Measurements from ENCODE around the gene KRT71. TPM values are rescaled to one million over a fixed set of nuclear protein-coding genes. Genes with fewer than 3 reads are reported as not detected.

The KRT71 gene
- polyA plus RNA-seq, 3 donors = not detected

- no peak overlapping the region for H3K9ac ChIP-seq (ENCODE audit: insufficient read depth, low read length, poor library complexity, severe bottlenecking)
- H3K4me2 ChIP-seq (replicated peaks; ENCODE audit: extremely low read depth, low read length, poor library complexity, severe bottlenecking) = no peak overlapping the region
- H3K27ac Mint-ChIP-seq = no peak overlapping the region
- no peaks in the 10 kb centered on the region for H3K4me1 Mint-ChIP-seq
- H3K36me3 Mint-ChIP-seq = no peaks in the 10 kb centered on the region
- H3K4me3 ChIP-seq (replicated peaks in 1 of 3; ENCODE audit: low read depth in 2 of 3, low read length in 3 of 3) = no peak overlapping the region
- peaks cover 2 to 10% (median 9%) of the 10 kb centered on the region in 3 donors for H3K27me3 Mint-ChIP-seq (ENCODE audit: low read depth in 3 of 3)
- intact Hi-C loops (cut with micrococcal nuclease) = no loop called here
- H3K9me3 Mint-ChIP-seq = peaks cover 0 to 3% (median 0%) of the 10 kb centered on the region in 7 donors
- H2AFZ ChIP-seq (ENCODE audit: insufficient read depth, low read depth, low read length, poor library complexity, severe bottlenecking) = no peak overlapping the region
- no peak overlapping the region for H3K4me3 Mint-ChIP-seq
- H3K79me2 ChIP-seq (ENCODE audit: insufficient read depth, low read length) = no peaks in the 10 kb centered on the region
- no peaks in the 10 kb centered on the region for H4K20me1 ChIP-seq (ENCODE audit: insufficient read depth, low read length)
- no peak for DNase-seq
- H3K36me3 ChIP-seq (replicated peaks in 1 of 2; ENCODE audit: control insufficient read depth in 1 of 2, insufficient read depth in 2 of 2, low read length in 2 of 2) = no peaks in the 10 kb centered on the region
- no peak for TF ChIP-seq CTCF (IDR thresholded peaks at IDR 0.05)
- no peaks in the 10 kb centered on the region for H3K4me1 ChIP-seq (ENCODE audit: control insufficient read depth in 1 of 2, insufficient read depth in 2 of 2, low read length in 2 of 2)
- H3K27me3 ChIP-seq (ENCODE audit: control insufficient read depth in 2 of 2, insufficient read depth in 2 of 2, low read length in 2 of 2) = no peaks in the 10 kb centered on the region
- H3K9me3 ChIP-seq (replicated peaks in 1 of 2; ENCODE audit: control insufficient read depth in 1 of 2, insufficient read depth in 1 of 2, low read length in 2 of 2) = no peaks in the 10 kb centered on the region
- no peak overlapping the region for H3K27ac ChIP-seq (ENCODE audit: low read depth in 1 of 2, low read length in 2 of 2)
- WGBS (ENCODE audit: insufficient coverage) = 59% methylated on average over 4 of the region's 6 CpGs
Observed at GRCh38 chr12:52551216-52551865, 1.6 kb downstream of the KRT71 start.

GRCh38 chr12:52546126-52546525, 6.8 kb downstream of the KRT71 start:
- Histone ChIP-seq H3K9ac (ENCODE audit: insufficient read depth, low read length, poor library complexity, severe bottlenecking) (no peak overlapping the region), H4K20me1 (ENCODE audit: insufficient read depth, low read length) (no peaks in the 10 kb centered on the region), H3K27ac (ENCODE audit: low read depth in 1 of 2, low read length in 2 of 2) (no peak overlapping the region), H3K27me3 (ENCODE audit: control insufficient read depth in 2 of 2, insufficient read depth in 2 of 2, low read length in 2 of 2) (no peaks in the 10 kb centered on the region), H3K4me1 (ENCODE audit: control insufficient read depth in 1 of 2, insufficient read depth in 2 of 2, low read length in 2 of 2) (no peaks in the 10 kb centered on the region), H3K4me2 (replicated peaks; ENCODE audit: extremely low read depth, low read length, poor library complexity, severe bottlenecking) (no peak overlapping the region), H3K9me3 (replicated peaks in 1 of 2; ENCODE audit: control insufficient read depth in 1 of 2, insufficient read depth in 1 of 2, low read length in 2 of 2) (no peaks in the 10 kb centered on the region), H2AFZ (ENCODE audit: insufficient read depth, low read depth, low read length, poor library complexity, severe bottlenecking) (no peak overlapping the region), H3K79me2 (ENCODE audit: insufficient read depth, low read length) (no peaks in the 10 kb centered on the region), H3K4me3 (replicated peaks in 1 of 3; ENCODE audit: low read depth in 2 of 3, low read length in 3 of 3) (no peak overlapping the region), H3K36me3 (replicated peaks in 1 of 2; ENCODE audit: control insufficient read depth in 1 of 2, insufficient read depth in 2 of 2, low read length in 2 of 2) (no peaks in the 10 kb centered on the region)
- no peak for TF ChIP-seq CTCF (IDR thresholded peaks at IDR 0.05)
- Mint-ChIP-seq H3K36me3 (no peaks in the 10 kb centered on the region), H3K4me3 (no peak overlapping the region), H3K27ac (no peak overlapping the region), H3K9me3 (no peaks in the 10 kb centered on the region), H3K27me3 (ENCODE audit: low read depth in 3 of 3) (peaks cover 2 to 10% (median 5%) of the 10 kb centered on the region in 3 donors), H3K4me1 (no peaks in the 10 kb centered on the region)
- WGBS (ENCODE audit: insufficient coverage) = 90% methylated on average over 9 of the region's 15 CpGs
- no peak for DNase-seq
- intact Hi-C loops (cut with micrococcal nuclease) = no loop called here
